Activated CD4-positive, alpha-beta T cell treated with anti-CD3 and anti-CD28 coated beads, Interleukin-2, amount 50 U/mL, for 48 hours (primary cell): ENCODE results near the gene YJEFN3.

ENCODE experiments used
- DNase-seq, 2 experiments: peaks; one replicate each; pipeline ENCODE4 v3.0.0-alpha.2; 2020

Gene YJEFN3

DNA sequence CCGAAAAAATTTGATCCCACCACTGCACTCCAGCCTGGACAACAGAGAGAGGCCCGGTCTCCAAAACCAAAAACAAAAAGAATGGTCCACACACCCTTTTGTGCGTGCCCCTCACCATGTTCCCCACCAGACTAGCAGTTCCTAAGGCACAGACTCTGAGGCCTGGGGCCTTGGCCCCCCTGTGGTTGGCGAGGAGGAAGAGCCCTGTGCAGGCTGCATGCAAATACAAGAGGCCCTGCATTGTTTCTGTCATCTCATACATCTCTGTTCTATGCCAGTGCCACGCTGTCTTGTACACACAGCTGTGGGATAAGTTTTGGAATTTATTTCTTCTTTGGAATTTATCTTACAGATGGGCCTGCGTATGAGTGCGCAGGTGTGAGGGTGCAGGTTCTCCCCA, 4.7 kb upstream of the YJEFN3 start:
- no peak for DNase-seq

GRCh38 chr19:19525611-19526380, 2.9 kb upstream of the YJEFN3 start:
- no peak for DNase-seq

- no peak for DNase-seq
These were observed 1.9 kb upstream of the YJEFN3 start for GRCh38 chr19:19526581-19527370.

DNA sequence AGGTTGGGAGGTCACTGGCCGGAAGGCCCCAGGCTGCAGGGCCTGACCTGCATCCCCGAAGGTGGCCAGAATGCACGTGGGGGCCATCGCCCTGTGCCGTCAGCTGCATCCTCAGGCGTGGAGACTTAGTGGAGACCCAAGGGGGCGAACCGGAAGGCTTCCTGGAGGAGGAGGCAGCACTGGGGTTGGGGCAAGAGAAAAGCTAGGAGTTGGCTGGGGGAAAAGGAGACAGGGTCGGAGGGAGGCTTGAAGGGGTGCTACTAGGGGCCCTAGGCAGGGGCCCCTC, 1.4 kb upstream of the YJEFN3 start:
- DNase-seq, result no peak

- no peak for DNase-seq
These were observed 761 bp upstream of the YJEFN3 start for GRCh38 chr19:19527674-19528625.

DNA sequence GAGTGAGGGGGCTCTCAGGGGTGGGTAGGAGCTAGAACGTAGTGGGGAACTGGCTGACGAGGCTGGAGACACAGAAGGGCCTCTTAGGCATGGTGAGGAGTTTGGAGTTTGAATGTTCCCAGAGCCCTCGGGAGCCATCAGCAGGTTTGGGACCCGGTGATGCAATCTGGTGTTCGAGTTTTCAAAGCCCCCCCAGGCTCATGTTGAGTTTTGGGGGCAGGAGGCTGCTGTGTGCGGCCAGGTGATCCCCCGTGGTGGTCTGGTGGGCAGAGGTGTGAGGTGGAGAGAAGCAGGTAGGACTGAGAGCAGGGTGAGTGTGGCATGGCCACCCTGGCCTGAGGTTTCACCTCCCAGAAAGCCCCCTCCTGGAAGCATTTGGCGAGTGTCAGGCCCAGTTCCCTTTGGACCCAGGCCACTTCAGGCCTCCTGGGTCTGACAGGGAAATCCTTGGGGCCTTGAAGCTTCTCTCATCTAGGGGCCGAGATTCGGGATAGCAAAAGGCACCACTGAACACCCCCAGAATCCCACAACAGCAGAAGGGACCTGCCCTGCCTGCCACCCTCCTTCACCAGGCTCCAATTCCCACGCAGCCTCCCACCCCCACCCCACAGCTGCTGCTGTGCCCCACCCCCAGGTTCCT, 1.2 kb downstream of the YJEFN3 start:
- no peak for DNase-seq

DNA sequence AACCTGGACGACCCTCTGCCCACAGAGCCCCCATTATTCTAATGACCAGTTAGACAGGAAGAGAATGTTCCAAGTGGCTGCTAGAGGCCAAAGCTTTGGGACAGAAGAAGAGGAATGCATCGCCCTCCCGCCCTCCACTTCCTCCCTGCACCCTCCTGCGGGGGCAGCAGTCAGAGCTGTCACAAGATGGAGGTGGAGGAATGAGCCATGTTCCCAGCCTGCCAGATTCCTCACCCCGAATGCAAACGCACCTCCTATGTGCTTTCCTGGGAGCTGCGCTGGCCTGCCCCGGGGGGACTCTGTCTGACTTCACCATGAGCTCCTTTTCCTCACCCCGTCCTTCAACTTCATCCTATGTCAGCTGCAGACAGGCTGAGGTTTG, 1.7 kb downstream of the YJEFN3 start:
- DNase-seq, result no peak

DNA sequence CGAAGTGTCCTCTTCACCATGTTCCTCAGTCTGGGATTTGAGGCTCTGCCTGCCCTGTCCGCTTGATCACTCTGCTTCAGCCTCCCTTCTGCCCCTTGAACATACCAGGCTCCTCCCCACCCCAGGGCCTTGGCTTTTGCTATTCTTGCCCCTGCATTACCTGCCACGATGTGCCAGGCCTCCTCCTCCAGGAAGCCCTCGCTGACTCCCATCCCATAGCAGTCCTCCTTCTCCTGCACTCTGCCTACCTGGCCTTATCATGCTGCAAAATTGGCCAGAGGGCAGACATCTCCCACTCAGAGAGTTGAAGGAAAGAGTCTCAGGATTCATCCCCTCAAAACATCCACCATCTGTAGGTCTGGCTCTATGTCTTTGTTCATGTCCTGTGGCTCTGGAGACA, 2.2 kb downstream of the YJEFN3 start:
- no peak for DNase-seq

DNA sequence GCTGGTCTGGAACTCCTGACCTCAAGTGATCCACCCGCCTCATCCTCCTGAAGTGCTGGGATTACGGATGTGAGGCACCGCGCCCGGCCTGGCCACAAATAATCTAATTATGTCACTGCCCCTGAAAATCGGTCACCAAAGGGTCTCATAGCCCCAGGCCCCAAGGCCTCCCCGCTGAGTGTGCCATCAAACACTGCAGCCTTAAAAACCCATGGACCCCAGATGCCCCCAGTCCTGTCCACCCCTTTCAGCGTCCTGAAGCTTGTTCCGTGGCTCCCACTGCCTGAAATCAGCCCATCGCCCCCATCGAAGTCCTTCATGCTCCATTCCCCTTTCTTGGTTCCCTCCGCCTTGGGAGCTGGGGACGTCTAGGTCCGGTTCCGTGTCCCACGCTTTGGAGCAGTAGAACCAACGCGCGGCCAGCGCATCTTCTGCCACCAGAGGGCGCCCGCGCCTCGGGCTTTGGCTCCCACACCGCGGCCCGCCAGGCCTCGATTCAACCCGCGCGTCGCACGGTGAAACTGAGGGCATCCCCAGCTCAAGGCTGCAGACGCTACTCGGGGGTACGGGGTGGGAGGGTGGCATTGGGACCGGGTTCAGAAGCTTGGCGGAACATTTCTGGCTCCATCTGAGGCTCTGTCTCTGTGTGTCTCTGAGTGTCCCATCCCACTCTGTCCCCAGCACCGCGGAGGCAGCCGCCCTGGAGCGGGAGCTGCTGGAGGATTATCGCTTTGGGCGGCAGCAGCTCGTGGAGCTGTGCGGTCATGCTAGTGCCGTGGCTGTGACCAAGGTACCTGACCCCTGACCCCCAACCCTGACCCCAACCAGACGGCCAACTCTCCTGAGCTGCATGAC, 3.5 kb downstream of the YJEFN3 start:
- DNase-seq, result peak; percentile 87 to 90

DNA sequence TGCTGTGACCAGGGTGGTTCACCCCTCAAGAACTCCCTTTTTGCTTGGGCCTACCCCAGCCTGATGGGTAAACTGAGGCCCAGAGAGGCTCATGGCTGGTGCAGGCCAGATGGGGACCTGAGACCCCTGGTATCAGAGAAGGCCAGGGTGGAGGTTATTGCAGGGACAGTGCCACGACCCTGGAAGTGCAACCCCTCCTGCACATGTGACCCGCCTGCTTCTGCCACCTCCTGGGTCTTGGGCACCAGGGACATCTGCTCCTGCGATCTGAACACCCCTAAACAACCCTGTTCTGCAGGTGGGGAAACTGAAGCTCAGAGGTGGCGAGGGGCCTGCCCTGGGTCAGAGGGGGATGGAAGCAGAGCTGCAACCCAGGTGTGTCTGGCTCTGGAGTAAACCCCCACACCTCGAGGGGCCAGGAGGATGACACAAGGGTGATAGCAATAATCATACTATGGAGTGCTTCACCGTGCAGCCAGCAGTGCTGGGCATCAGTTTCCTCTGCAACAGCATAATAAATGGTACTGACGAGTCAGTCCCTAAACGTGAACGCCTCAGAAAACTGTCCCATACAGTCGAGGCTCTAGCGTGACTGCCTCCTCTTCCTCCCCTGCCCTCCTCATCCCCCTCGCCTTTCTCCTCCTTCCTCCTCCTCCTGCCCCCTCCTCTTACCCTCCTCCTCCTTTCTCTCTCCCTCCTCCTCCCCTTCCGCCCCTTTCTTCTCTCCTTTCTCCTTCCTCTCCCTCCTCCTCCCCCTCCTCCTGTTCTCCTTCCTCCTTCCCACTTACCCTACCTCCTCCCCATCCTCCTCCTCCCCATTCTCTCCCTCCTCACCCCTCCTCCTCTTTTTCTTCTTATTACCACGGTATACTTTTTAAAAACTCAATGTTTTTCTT, 4.3 kb downstream of the YJEFN3 start:
- DNase-seq, result no peak

DNA sequence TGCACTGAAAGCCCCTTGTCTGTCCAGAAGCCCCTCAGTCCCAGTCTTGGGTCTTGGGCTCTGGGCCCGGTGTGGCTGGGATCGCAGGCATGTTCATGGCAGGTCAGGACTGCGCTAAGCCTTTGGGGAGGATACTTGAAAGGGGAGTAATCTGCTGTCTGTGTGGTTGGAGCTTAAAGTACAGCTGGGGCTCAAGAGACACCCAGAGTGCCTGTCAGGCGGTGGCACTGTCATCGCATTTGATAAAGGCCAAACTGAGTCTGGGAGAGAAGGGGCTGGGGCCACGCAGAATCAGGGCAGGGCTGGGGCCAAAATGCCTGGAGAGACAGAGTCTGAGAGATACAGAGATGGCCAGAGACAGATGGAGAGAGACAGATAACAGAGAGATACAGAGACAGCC, 5.1 kb downstream of the YJEFN3 start:
- no peak for DNase-seq

GRCh38 chr19:19534556-19535265, 6.0 kb downstream of the YJEFN3 start:
- DNase-seq, result no peak

- no peak for DNase-seq
These were observed 6.8 kb downstream of the YJEFN3 start for GRCh38 chr19:19535311-19536191.

GRCh38 chr19:19537075-19538048, 8.7 kb downstream of the YJEFN3 start:
- no peak for DNase-seq

DNA sequence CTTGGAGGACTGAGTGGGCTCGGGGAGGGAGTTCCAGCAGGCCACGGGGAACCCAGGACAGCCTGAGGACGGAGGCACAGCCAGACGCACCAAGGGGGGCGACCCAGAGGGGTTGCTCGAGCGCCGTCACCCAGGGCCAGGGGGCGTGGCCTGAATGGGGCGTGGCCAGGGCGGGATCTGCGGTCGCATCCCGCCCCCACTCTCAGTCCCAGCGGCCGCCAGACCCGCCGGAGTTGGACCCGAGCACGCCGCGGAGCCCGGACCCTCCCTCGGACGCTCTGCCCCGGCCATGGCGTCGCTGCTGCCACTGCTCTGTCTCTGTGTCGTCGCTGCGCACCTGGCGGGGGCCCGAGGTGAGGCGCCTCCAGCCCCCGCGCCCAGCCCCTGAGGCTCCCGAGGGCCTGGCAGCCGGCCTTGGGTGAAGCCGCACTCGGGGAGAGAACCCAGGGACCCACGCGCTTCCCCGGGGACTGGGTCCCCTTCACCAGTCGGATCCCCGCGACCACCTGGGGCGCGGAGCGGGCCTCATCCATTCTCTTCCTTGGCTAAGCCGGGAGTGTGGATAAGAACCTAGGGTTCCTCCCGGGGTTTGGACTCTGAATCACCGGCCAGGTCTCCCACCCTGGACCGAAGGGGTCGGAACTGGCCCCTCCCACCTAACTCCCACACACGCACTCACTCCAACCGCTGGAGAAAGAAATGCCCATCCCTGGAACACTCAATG, 9.5 kb downstream of the YJEFN3 start, which contains the start of gene CILP2:
CILP2 (plus strand) TSS at position 205 of the 724 bp plus-strand sequence; CDS start at position 290, 85 bp downstream.
- DNase-seq, result peak; percentile 38 to 45

- DNase-seq, result no peak
These were observed 10.1 kb downstream of the YJEFN3 start for GRCh38 chr19:19538785-19539166.

DNA sequence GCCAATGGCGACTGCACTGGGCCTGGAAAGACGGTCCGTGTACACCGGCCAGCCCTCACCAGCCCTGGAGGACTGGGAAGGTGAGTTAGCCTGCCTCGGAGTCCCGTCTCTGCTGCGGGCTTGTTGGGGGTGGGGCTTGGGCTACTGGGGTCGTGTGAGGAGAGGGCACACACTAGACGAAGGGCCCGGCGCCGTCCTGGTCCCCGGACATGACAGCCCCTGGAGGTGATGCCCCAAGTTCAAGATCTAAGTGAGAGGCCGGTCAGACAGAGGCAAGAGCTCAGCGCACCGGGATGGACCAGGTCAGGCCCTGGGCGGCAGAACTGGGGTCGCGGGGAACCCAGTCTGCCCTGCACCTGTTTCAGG, 11.0 kb downstream of the YJEFN3 start:
- no peak for DNase-seq
